CD4-positive, CD25-positive, alpha-beta regulatory T cell (primary cell): ENCODE measurements around the gene ADGRV1. TPM values are rescaled to one million over a fixed set of nuclear protein-coding genes. Genes with fewer than 3 reads are reported as not detected.
"Not testable (repeated sequence)": the region's sequence is repeated elsewhere in the genome, so short reads cannot be mapped to it uniquely, and the experiment has no call there.

Source experiments
- ATAC-seq, 2 donors: fragments of 150-1000 bp; cut with Tn5 transposase; one replicate each; pipeline ENCODE4 v1.10.0; 2021; ENCODE audit warnings: low read depth in 2 of 2, moderate number of reproducible peaks in 2 of 2, moderate library complexity in 1 of 2
- DNase-seq, 3 donors: peaks; one replicate each; pipeline versions ENCODE4 v3.0.0 to v3.0.0-alpha.2; 2012 to 2022; ENCODE audit warnings: mixed read lengths in 1 of 3
- H3K27ac ChIP-seq: one replicate; pipeline ENCODE4 v1.7.0; 2013; ENCODE audit warnings: mild to moderate bottlenecking, low read length; ENCODE audit not compliant: insufficient read depth, poor library complexity, severe bottlenecking
- H3K27me3 ChIP-seq: one replicate; pipeline ENCODE4 v1.7.0; 2013; ENCODE audit warnings: low read length; ENCODE audit not compliant: control insufficient read depth, insufficient read depth
- H3K36me3 ChIP-seq: one replicate; pipeline ENCODE4 v1.7.0; 2013; ENCODE audit warnings: mild to moderate bottlenecking, low read length, moderate library complexity; ENCODE audit not compliant: control insufficient read depth, insufficient read depth
- H3K4me1 ChIP-seq: 2 replicates; pipeline ENCODE4 v1.7.0; 2013; ENCODE audit warnings: mild to moderate bottlenecking, low read length; ENCODE audit not compliant: insufficient read depth, control insufficient read depth, poor library complexity, severe bottlenecking
- H3K4me3 ChIP-seq: one replicate; pipeline ENCODE4 v1.7.0; 2013; ENCODE audit warnings: low read depth, mild to moderate bottlenecking, low read length, moderate library complexity
- H3K9me3 ChIP-seq, 2 experiments: 1 replicate in 1 of 2; 2 replicates in 1 of 2; pipeline ENCODE4 v1.7.0; 2013; ENCODE audit warnings: low read length in 2 of 2, mild to moderate bottlenecking in 1 of 2, moderate library complexity in 1 of 2; ENCODE audit not compliant: control insufficient read depth in 2 of 2
- H3K27ac Mint-ChIP-seq, 3 donors: one replicate each; pipeline ENCODE4 v1.8.0; 2020 to 2022; ENCODE audit warnings: mild to moderate bottlenecking in 3 of 3, mixed read lengths in 3 of 3, moderate library complexity in 2 of 3
- H3K27me3 Mint-ChIP-seq: one replicate; pipeline ENCODE4 v1.8.0; 2022; ENCODE audit warnings: mild to moderate bottlenecking, mixed read lengths
- H3K36me3 Mint-ChIP-seq: one replicate; pipeline ENCODE4 v1.8.0; 2020; ENCODE audit warnings: mixed read lengths
- H3K4me1 Mint-ChIP-seq, 4 donors: one replicate each; pipeline ENCODE4 v1.8.0; 2020 to 2022; ENCODE audit warnings: mixed read lengths in 4 of 4, mild to moderate bottlenecking in 1 of 4
- H3K4me3 Mint-ChIP-seq, 4 donors: one replicate each; pipeline ENCODE4 v1.8.0; 2020 to 2022; ENCODE audit warnings: mild to moderate bottlenecking in 4 of 4, mixed read lengths in 4 of 4, moderate library complexity in 3 of 4
- H3K9me3 Mint-ChIP-seq, 7 donors: one replicate each; pipeline ENCODE4 v1.8.0; 2020 to 2022; ENCODE audit warnings: mixed read lengths in 7 of 7, mild to moderate bottlenecking in 3 of 7, moderate library complexity in 2 of 7
- polyA plus RNA-seq, 4 donors: library from polyadenylated mRNA; unstranded; fragments of 300-500 nt; fragmentation: Illumina TruSeq; gene quantifications; one replicate each; pipeline ENCODE4 v1.2.3, GENCODE V29; 2021
- total RNA-seq: library from RNA; stranded (reverse); gene quantifications from one replicate; pipeline ENCODE4 v1.2.3, GENCODE V29; 2022

Gene ADGRV1
- total and polyA plus RNA-seq, 5 donors from 2014 or later, result 0.42 to 0.52 TPM; not detected in 3

- not testable (repeated sequence) for H3K27ac ChIP-seq, H3K27me3 Mint-ChIP-seq, H3K9me3 ChIP-seq, H3K27me3 ChIP-seq, H3K4me1 ChIP-seq, H3K4me1 Mint-ChIP-seq, H3K36me3 Mint-ChIP-seq, H3K9me3 Mint-ChIP-seq, H3K27ac Mint-ChIP-seq, H3K4me3 ChIP-seq, DNase-seq, H3K4me3 Mint-ChIP-seq, ATAC-seq, H3K36me3 ChIP-seq
Measured at GRCh38 chr5:90924222-90924621, 365.6 kb downstream of the ADGRV1 start.

GRCh38 chr5:90929013-90929839 is 370.6 kb downstream of the ADGRV1 start:
- not testable (repeated sequence) for H3K27ac ChIP-seq, H3K4me3 Mint-ChIP-seq, H3K27ac Mint-ChIP-seq, H3K4me1 ChIP-seq, H3K36me3 ChIP-seq, H3K4me3 ChIP-seq, H3K27me3 ChIP-seq, ATAC-seq, H3K9me3 Mint-ChIP-seq, DNase-seq, H3K4me1 Mint-ChIP-seq, H3K9me3 ChIP-seq, H3K27me3 Mint-ChIP-seq, H3K36me3 Mint-ChIP-seq

- Histone ChIP-seq H3K36me3 (no peaks in the 10 kb centered on the region), H3K4me3 (no peak overlapping the region), H3K4me1 (no peaks in the 10 kb centered on the region), H3K9me3 (no peaks in the 10 kb centered on the region), H3K27ac (no peak overlapping the region), H3K27me3 (peaks cover 2% of the 10 kb centered on the region)
- DNase-seq, result no peak
- Mint-ChIP-seq H3K27me3 (peaks cover 4% of the 10 kb centered on the region), H3K27ac (no peak overlapping the region), H3K9me3 (peaks cover 0 to 4% (median 0%) of the 10 kb centered on the region in 7 donors), H3K36me3 (no peaks in the 10 kb centered on the region), H3K4me3 (no peak overlapping the region), H3K4me1 (peaks cover 0 to 4% (median 0%) of the 10 kb centered on the region in 4 donors)
- ATAC-seq, result no peak
Measured at GRCh38 chr5:90930062-90930461, 371.5 kb downstream of the ADGRV1 start.

- Histone ChIP-seq H3K9me3 (no peaks in the 10 kb centered on the region), H3K27ac (no peak overlapping the region), H3K36me3 (no peaks in the 10 kb centered on the region), H3K4me1 (no peaks in the 10 kb centered on the region), H3K4me3 (no peak overlapping the region), H3K27me3 (peaks cover 2% of the 10 kb centered on the region)
- peaks cover 4% of the 10 kb centered on the region for H3K27me3 Mint-ChIP-seq
- H3K4me3 Mint-ChIP-seq, result no peak overlapping the region
- H3K4me1 Mint-ChIP-seq, result peaks cover 0 to 4% (median 0%) of the 10 kb centered on the region in 4 donors
- no peak for ATAC-seq
- H3K36me3 Mint-ChIP-seq, result no peaks in the 10 kb centered on the region
- H3K27ac Mint-ChIP-seq, result no peak overlapping the region
- no peak for DNase-seq
- peaks cover 0 to 4% (median 0%) of the 10 kb centered on the region in 7 donors for H3K9me3 Mint-ChIP-seq
Measured at GRCh38 chr5:90930756-90931431, 372.3 kb downstream of the ADGRV1 start.

- Mint-ChIP-seq H3K27me3 (peaks cover 4% of the 10 kb centered on the region), H3K9me3 (peaks cover 0 to 4% (median 0%) of the 10 kb centered on the region in 7 donors), H3K36me3 (no peaks in the 10 kb centered on the region), H3K4me1 (peaks cover 0 to 4% (median 0%) of the 10 kb centered on the region in 4 donors), H3K27ac (no peak overlapping the region), H3K4me3 (no peak overlapping the region)
- no peak for ATAC-seq
- Histone ChIP-seq H3K27me3 (peaks cover 2% of the 10 kb centered on the region), H3K27ac (no peak overlapping the region), H3K4me3 (no peak overlapping the region), H3K36me3 (no peaks in the 10 kb centered on the region), H3K9me3 (no peaks in the 10 kb centered on the region), H3K4me1 (no peaks in the 10 kb centered on the region)
- DNase-seq, result peak; percentile 4 to 32 (median 26)
Measured at GRCh38 chr5:90932052-90932699, 373.6 kb downstream of the ADGRV1 start.

- Histone ChIP-seq H3K27me3 (peaks cover 2% of the 10 kb centered on the region), H3K36me3 (no peaks in the 10 kb centered on the region), H3K4me1 (no peaks in the 10 kb centered on the region), H3K27ac (no peak overlapping the region), H3K4me3 (no peak overlapping the region), H3K9me3 (no peaks in the 10 kb centered on the region)
- ATAC-seq, result no peak
- H3K9me3 Mint-ChIP-seq, result peaks cover 0 to 3% (median 0%) of the 10 kb centered on the region in 7 donors
- peaks cover 4% of the 10 kb centered on the region for H3K27me3 Mint-ChIP-seq
- no peaks in the 10 kb centered on the region for H3K36me3 Mint-ChIP-seq
- no peak overlapping the region for H3K4me3 Mint-ChIP-seq
- H3K27ac Mint-ChIP-seq, result no peak overlapping the region
- no peak for DNase-seq
- peaks cover 0 to 4% (median 0%) of the 10 kb centered on the region in 4 donors for H3K4me1 Mint-ChIP-seq
Measured at GRCh38 chr5:90933298-90933697, 374.7 kb downstream of the ADGRV1 start.

GRCh38 chr5:90934091-90934719 is 375.6 kb downstream of the ADGRV1 start:
- H3K9me3 ChIP-seq, result no peaks in the 10 kb centered on the region
- H3K27ac ChIP-seq, result no peak overlapping the region
- ATAC-seq, result no peak
- H3K27me3 ChIP-seq, result peaks cover 2% of the 10 kb centered on the region
- no peaks in the 10 kb centered on the region for H3K36me3 ChIP-seq
- Mint-ChIP-seq H3K36me3 (no peaks in the 10 kb centered on the region), H3K4me1 (peaks cover 0 to 5% (median 2%) of the 10 kb centered on the region in 4 donors), H3K4me3 (no peak overlapping the region), H3K9me3 (peaks cover 0 to 3% (median 0%) of the 10 kb centered on the region in 7 donors), H3K27ac (no peak overlapping the region), H3K27me3 (peaks cover 4% of the 10 kb centered on the region)
- no peak overlapping the region for H3K4me3 ChIP-seq
- DNase-seq, result no peak
- H3K4me1 ChIP-seq, result no peaks in the 10 kb centered on the region
